ENCODE measurements around the gene ADGRG6.

GRCh38 chr6:142398353-142398752 lies 96.5 kb downstream of the ADGRG6 start:
- TF ChIP-seq, protein P1, sequence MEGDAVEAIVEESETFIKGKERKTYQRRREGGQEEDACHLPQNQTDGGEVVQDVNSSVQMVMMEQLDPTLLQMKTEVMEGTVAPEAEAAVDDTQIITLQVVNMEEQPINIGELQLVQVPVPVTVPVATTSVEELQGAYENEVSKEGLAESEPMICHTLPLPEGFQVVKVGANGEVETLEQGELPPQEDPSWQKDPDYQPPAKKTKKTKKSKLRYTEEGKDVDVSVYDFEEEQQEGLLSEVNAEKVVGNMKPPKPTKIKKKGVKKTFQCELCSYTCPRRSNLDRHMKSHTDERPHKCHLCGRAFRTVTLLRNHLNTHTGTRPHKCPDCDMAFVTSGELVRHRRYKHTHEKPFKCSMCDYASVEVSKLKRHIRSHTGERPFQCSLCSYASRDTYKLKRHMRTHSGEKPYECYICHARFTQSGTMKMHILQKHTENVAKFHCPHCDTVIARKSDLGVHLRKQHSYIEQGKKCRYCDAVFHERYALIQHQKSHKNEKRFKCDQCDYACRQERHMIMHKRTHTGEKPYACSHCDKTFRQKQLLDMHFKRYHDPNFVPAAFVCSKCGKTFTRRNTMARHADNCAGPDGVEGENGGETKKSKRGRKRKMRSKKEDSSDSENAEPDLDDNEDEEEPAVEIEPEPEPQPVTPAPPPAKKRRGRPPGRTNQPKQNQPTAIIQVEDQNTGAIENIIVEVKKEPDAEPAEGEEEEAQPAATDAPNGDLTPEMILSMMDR (IDR thresholded peaks at IDR 0.05 in 4 of 5, conservative IDR thresholded peaks at IDR 0.05 in 1 of 5) = no peak
- TF ChIP-seq POLR2A (IDR thresholded peaks at IDR 0.05) = no peak
